ENCODE measurements around the gene TMUB2.
A peak's percentile ranks its signal among the peaks of the same experiment; 100 is the strongest.
"Not testable (repeated sequence)": the region's sequence is repeated elsewhere in the genome, so short reads cannot be mapped to it uniquely, and the experiment has no call there.

Gene TMUB2

GRCh38 chr17:44219616-44220212 is 32.9 kb downstream of the TMUB2 start, which contains the start of gene UBTF:
TSS of gene UBTF (minus strand) at chr17:44219675. CDS start at chr17:44218229, 1,446 bp downstream.
- peak; percentile 79 for DNase-seq

- peak; percentile 49 for DNase-seq
Measured at GRCh38 chr17:44220213-44221083, 33.7 kb downstream of the TMUB2 start.

- DNase-seq = peak; percentile 80
Measured at GRCh38 chr17:44221084-44221861, 34.5 kb downstream of the TMUB2 start.

GRCh38 chr17:44221862-44222111 is 35.0 kb downstream of the TMUB2 start:
- no peak for DNase-seq

GRCh38 chr17:44222112-44222869 is 35.5 kb downstream of the TMUB2 start:
- peak; percentile 79 for DNase-seq

GRCh38 chr17:44223541-44224071 is 36.8 kb downstream of the TMUB2 start:
- peak; percentile 62 for DNase-seq

- DNase-seq = no peak
Measured at GRCh38 chr17:44229090-44229489, 42.3 kb downstream of the TMUB2 start.

- no peak for DNase-seq
Measured at GRCh38 chr17:44230140-44230539, 43.4 kb downstream of the TMUB2 start.

- no peak for DNase-seq
Measured at GRCh38 chr17:44232061-44232460, 45.3 kb downstream of the TMUB2 start.

- no peak for DNase-seq
Measured at GRCh38 chr17:44233582-44233981, 46.8 kb downstream of the TMUB2 start.

- peak; percentile 31 for DNase-seq
Measured at GRCh38 chr17:44235583-44235936, 48.8 kb downstream of the TMUB2 start.

- DNase-seq = no peak
Measured at GRCh38 chr17:44236444-44236991, 49.7 kb downstream of the TMUB2 start.

- DNase-seq = not testable (repeated sequence)
Measured at GRCh38 chr17:44237886-44238285, 51.1 kb downstream of the TMUB2 start.

- no peak for DNase-seq
Measured at GRCh38 chr17:44241106-44241624, 54.4 kb downstream of the TMUB2 start.

Data from fibroblast of skin of right quadriceps (primary cell).